Activated naive CD8-positive, alpha-beta T cell treated with anti-CD3 and anti-CD28 coated beads, Interleukin-2, amount 10 ng/mL, durations not matched to agents 7 days and 5 days (primary cell): ENCODE data around the gene CCDC110. TPM values are rescaled to one million over a fixed set of nuclear protein-coding genes. Genes with fewer than 3 reads are reported as not detected.
A peak's percentile ranks its signal among the peaks of the same experiment; 100 is the strongest.

Experiments used
- ATAC-seq: fragments of 150-1000 bp; cut with Tn5 transposase; one replicate; pipeline ENCODE4 v1.10.0; 2021; ENCODE audit warnings: low read depth, moderate library complexity
- POLR2A ChIA-PET: fragments of 350-600 bp; sonication (Branson Sonifier 250); formaldehyde crosslinking; loops from one replicate; lab custom pipeline; 2021; ENCODE audit warnings: antibody characterized with exemption; lab: Charles Lee
- DNase-seq: peaks from one replicate; pipeline ENCODE4 v3.0.0; 2021
- H3K27ac Mint-ChIP-seq: one replicate; pipeline ENCODE4 v1.8.0; 2022; ENCODE audit warnings: mild to moderate bottlenecking, mixed read lengths
- H3K27me3 Mint-ChIP-seq: one replicate; pipeline ENCODE4 v1.8.0; 2022; ENCODE audit warnings: mild to moderate bottlenecking, moderate library complexity, mixed read lengths
- H3K36me3 Mint-ChIP-seq: one replicate; pipeline ENCODE4 v1.8.0; 2021; ENCODE audit warnings: mild to moderate bottlenecking, mixed read lengths
- H3K4me1 Mint-ChIP-seq: one replicate; pipeline ENCODE4 v1.8.0; 2021; ENCODE audit warnings: mixed read lengths
- H3K4me3 Mint-ChIP-seq: one replicate; pipeline ENCODE4 v1.8.0; 2022; ENCODE audit warnings: mild to moderate bottlenecking, moderate library complexity, mixed read lengths
- H3K9me3 Mint-ChIP-seq: one replicate; pipeline ENCODE4 v1.8.0; 2021; ENCODE audit warnings: mixed read lengths
- total RNA-seq, 2 experiments: library from RNA; stranded (reverse); gene quantifications; one replicate each; pipeline ENCODE4 v1.2.3, GENCODE V29; 2021

The CCDC110 gene
- total RNA-seq, 2 experiments from 2014 or later, result 0.11 to 0.19 TPM

GRCh38 chr4:185425647-185426352 is 45.7 kb downstream of the CCDC110 start, which contains the start of gene UFSP2:
UFSP2 (minus strand) TSS chr4:185425964; CDS start chr4:185425868, 96 bp downstream.
- DNase-seq (peak; percentile 93), ATAC-seq (peak; percentile 91)
- Mint-ChIP-seq H3K36me3 (peaks cover 12% of the 10 kb centered on the region), H3K27me3 (peaks cover 7% of the 10 kb centered on the region), H3K9me3 (no peaks in the 10 kb centered on the region), H3K4me3 (peak within 1 kb of the TSS; percentile 86), H3K4me1 (peaks cover 18% of the 10 kb centered on the region), H3K27ac (peak within 1 kb of the TSS; percentile 86)
- POLR2A ChIA-PET, result interaction anchor here (1.1 to 2.7 kb wide), 3 partner anchors 9 to 30 kb away, joined by 3 to 27 read pairs (median 6); partner anchors contain the start of genes ANKRD37 and LRP2BP

GRCh38 chr4:185424905-185425646 is 46.5 kb downstream of the CCDC110 start:
- H3K4me1 Mint-ChIP-seq, result peaks cover 18% of the 10 kb centered on the region
- peak overlapping the region; percentile 86 for H3K4me3 Mint-ChIP-seq
- POLR2A ChIA-PET, result interaction anchor here (1.1 to 2.7 kb wide), 3 partner anchors 8 to 29 kb away, joined by 3 to 27 read pairs (median 6); partner anchors contain the start of genes ANKRD37 and LRP2BP
- peaks cover 12% of the 10 kb centered on the region for H3K36me3 Mint-ChIP-seq
- H3K27ac Mint-ChIP-seq, result peak overlapping the region; percentile 86
- H3K9me3 Mint-ChIP-seq, result no peaks in the 10 kb centered on the region
- no peak for DNase-seq
- ATAC-seq, result peak; percentile 2
- peaks cover 7% of the 10 kb centered on the region for H3K27me3 Mint-ChIP-seq

GRCh38 chr4:185421366-185422124 is 50.0 kb downstream of the CCDC110 start:
- H3K9me3 Mint-ChIP-seq, result no peaks in the 10 kb centered on the region
- H3K36me3 Mint-ChIP-seq, result peaks cover 25% of the 10 kb centered on the region
- DNase-seq (no peak), ATAC-seq (no peak)
- POLR2A ChIA-PET, result interaction anchor here (1.0 to 1.4 kb wide), 2 partner anchors 11 to 26 kb away, joined by 4 to 6 read pairs; partner anchors contain the start of genes ANKRD37 and LRP2BP
- peaks cover 17% of the 10 kb centered on the region for H3K4me1 Mint-ChIP-seq
- H3K27ac Mint-ChIP-seq, result no peak overlapping the region
- no peaks in the 10 kb centered on the region for H3K27me3 Mint-ChIP-seq
- H3K4me3 Mint-ChIP-seq, result no peak overlapping the region

- Mint-ChIP-seq H3K4me3 (no peak overlapping the region), H3K36me3 (peaks cover 28% of the 10 kb centered on the region), H3K4me1 (peaks cover 1% of the 10 kb centered on the region), H3K9me3 (no peaks in the 10 kb centered on the region), H3K27me3 (no peaks in the 10 kb centered on the region), H3K27ac (no peak overlapping the region)
- POLR2A ChIA-PET, result interaction anchor here (1.3 kb wide), 1 partner anchor 9 kb away, joined by 6 read pairs; the partner anchor contains the start of gene UFSP2
- DNase-seq, result no peak
- no peak for ATAC-seq
These were observed 54.6 kb downstream of the CCDC110 start for GRCh38 chr4:185416955-185417354.

- no peaks in the 10 kb centered on the region for H3K27me3 Mint-ChIP-seq
- H3K36me3 Mint-ChIP-seq, result peaks cover 18% of the 10 kb centered on the region
- no peak overlapping the region for H3K27ac Mint-ChIP-seq
- no peak overlapping the region for H3K4me3 Mint-ChIP-seq
- H3K9me3 Mint-ChIP-seq, result no peaks in the 10 kb centered on the region
- POLR2A ChIA-PET, result no interaction called here
- DNase-seq (no peak), ATAC-seq (no peak)
- H3K4me1 Mint-ChIP-seq, result no peaks in the 10 kb centered on the region
These were observed 59.1 kb downstream of the CCDC110 start for GRCh38 chr4:185412412-185412811.

GRCh38 chr4:185411849-185412248 is 59.7 kb downstream of the CCDC110 start:
- Mint-ChIP-seq H3K4me3 (no peak overlapping the region), H3K27ac (no peak overlapping the region), H3K4me1 (no peaks in the 10 kb centered on the region), H3K36me3 (peaks cover 14% of the 10 kb centered on the region), H3K9me3 (no peaks in the 10 kb centered on the region), H3K27me3 (no peaks in the 10 kb centered on the region)
- ATAC-seq (no peak), DNase-seq (no peak)
- POLR2A ChIA-PET, result no interaction called here

GRCh38 chr4:185408432-185408831 is 63.1 kb downstream of the CCDC110 start:
- no peaks in the 10 kb centered on the region for H3K4me1 Mint-ChIP-seq
- no peak overlapping the region for H3K4me3 Mint-ChIP-seq
- ATAC-seq (no peak), DNase-seq (no peak)
- H3K27me3 Mint-ChIP-seq, result no peaks in the 10 kb centered on the region
- POLR2A ChIA-PET, result interaction anchor here (1.1 kb wide), 1 partner anchor 12 kb away, joined by 3 read pairs; the partner anchor contains the start of genes ANKRD37 and LRP2BP
- H3K36me3 Mint-ChIP-seq, result peaks cover 11% of the 10 kb centered on the region
- H3K27ac Mint-ChIP-seq, result no peak overlapping the region
- H3K9me3 Mint-ChIP-seq, result no peaks in the 10 kb centered on the region

- H3K27ac Mint-ChIP-seq, result no peak overlapping the region
- H3K9me3 Mint-ChIP-seq, result no peaks in the 10 kb centered on the region
- H3K4me1 Mint-ChIP-seq, result peaks cover 2% of the 10 kb centered on the region
- POLR2A ChIA-PET, result no interaction called here
- H3K4me3 Mint-ChIP-seq, result no peak overlapping the region
- no peaks in the 10 kb centered on the region for H3K27me3 Mint-ChIP-seq
- H3K36me3 Mint-ChIP-seq, result peaks cover 17% of the 10 kb centered on the region
- DNase-seq (no peak), ATAC-seq (no peak)
These were observed 66.1 kb downstream of the CCDC110 start for GRCh38 chr4:185405296-185405999.

- POLR2A ChIA-PET, result no interaction called here
- peaks cover 23% of the 10 kb centered on the region for H3K36me3 Mint-ChIP-seq
These were observed 67.5 kb downstream of the CCDC110 start for GRCh38 chr4:185404031-185404430.

GRCh38 chr4:185399466-185399865 is 72.1 kb downstream of the CCDC110 start:
- Mint-ChIP-seq H3K27me3 (no peaks in the 10 kb centered on the region), H3K4me1 (peaks cover 30% of the 10 kb centered on the region), H3K9me3 (no peaks in the 10 kb centered on the region), H3K36me3 (peaks cover 36% of the 10 kb centered on the region), H3K4me3 (peak overlapping the region; percentile 28), H3K27ac (no peak overlapping the region)
- no peak for ATAC-seq
- POLR2A ChIA-PET, result no interaction called here
- DNase-seq, result no peak

More at GRCh38 chr4:185404031-185404430, 67.5 kb downstream of the CCDC110 start:
- Mint-ChIP-seq H3K9me3 (no peaks in the 10 kb centered on the region), H3K4me1 (peaks cover 12% of the 10 kb centered on the region), H3K27ac (no peak overlapping the region), H3K4me3 (no peak overlapping the region), H3K27me3 (no peaks in the 10 kb centered on the region)
- ATAC-seq (no peak), DNase-seq (no peak)

- Mint-ChIP-seq H3K9me3 (no peaks in the 10 kb centered on the region), H3K4me3 (peak overlapping the region; percentile 90), H3K4me1 (peaks cover 33% of the 10 kb centered on the region), H3K27me3 (no peaks in the 10 kb centered on the region), H3K27ac (no peak overlapping the region), H3K36me3 (peaks cover 34% of the 10 kb centered on the region)
- ATAC-seq (no peak), DNase-seq (no peak)
- POLR2A ChIA-PET, result interaction anchor here (0.7 kb wide), 1 partner anchor 26 kb away, joined by 3 read pairs; no protein-coding TSS in a partner anchor
These were observed 72.9 kb downstream of the CCDC110 start for GRCh38 chr4:185398618-185399017.

GRCh38 chr4:185396724-185397385 is 74.7 kb downstream of the CCDC110 start, which contains the start of gene ANKRD37:
ANKRD37 (plus strand) TSS chr4:185396841; CDS start chr4:185396924, 83 bp downstream.
- H3K36me3 Mint-ChIP-seq, result peaks cover 36% of the 10 kb centered on the region
- ATAC-seq, result no peak
- H3K4me3 Mint-ChIP-seq, result peak within 1 kb of the TSS; percentile 93
- no peak for DNase-seq
- H3K27ac Mint-ChIP-seq, result peak within 1 kb of the TSS; percentile 99
- no peaks in the 10 kb centered on the region for H3K27me3 Mint-ChIP-seq
- no peaks in the 10 kb centered on the region for H3K9me3 Mint-ChIP-seq
- POLR2A ChIA-PET, result interaction anchor here (0.8 to 2.7 kb wide), 5 partner anchors 11 to 254 kb away, joined by 3 to 27 read pairs (median 4); partner anchors contain the start of genes SLC25A4 and UFSP2
- H3K4me1 Mint-ChIP-seq, result peaks cover 34% of the 10 kb centered on the region
